Lower leg skin (tissue), 4 donors: ENCODE data around the gene GPRC5B. TPM values are rescaled to one million over a fixed set of nuclear protein-coding genes. Genes with fewer than 3 reads are reported as not detected.

ENCODE experiments used
- DNase-seq, 2 donors: peaks; one replicate each; pipeline ENCODE4 v3.0.0-alpha.2; 2019; ENCODE audit warnings: low spot score in 2 of 2
- H3K4me3 ChIP-seq: fragments of 200-600 bp; sonication (generic); 2 replicates; pipeline ENCODE4 v1.5.1; 2017; ENCODE audit warnings: mild to moderate bottlenecking, low read depth; ENCODE audit not compliant: poor library complexity, severe bottlenecking
- CTCF ChIP-seq, 3 donors: fragments of 450-650 bp; IDR thresholded peaks; one replicate each; pipeline ENCODE4 v1.5.1; 2016; ENCODE audit warnings: antibody characterized with exemption in 3 of 3, mild to moderate bottlenecking in 3 of 3, moderate library complexity in 2 of 3
- POLR2A ChIP-seq, 2 donors: fragments of 450-650 bp; IDR thresholded peaks; one replicate each; pipeline ENCODE4 v1.6.1; 2016 to 2017; ENCODE audit warnings: antibody characterized with exemption in 2 of 2, mild to moderate bottlenecking in 1 of 2, moderate library complexity in 1 of 2
- WGBS, 2 donors: methylation state at CpG; one replicate each; pipeline ENCODE4 v1.1.5; 2018; 5-methylcytosine and 5-hydroxymethylcytosine counted together
- intact Hi-C: fragments of 100-400 bp; cut with DNase I; formaldehyde crosslinking; loops from one replicate; pipeline ENCODE4 v1.15.0; 2023; ENCODE audit warnings: low total_unique reads
- total RNA-seq, 4 donors: library from RNA; depleted of rRNA; stranded (reverse); fragments of >200 nt; gene quantifications; one replicate each; pipeline ENCODE4 v1.1.0, GENCODE V29; 2016

The GPRC5B gene
- total RNA-seq, 4 donors from 2014 or later = 5.0 to 16.6 (median 9.5) TPM

GRCh38 chr16:19912455-19913339, 28.0 kb upstream of the GPRC5B start:
- WGBS, 2 donors = 73 to 77% methylated on average over 22 of the region's 22 CpGs
- TF ChIP-seq POLR2A (IDR thresholded peaks at IDR 0.05) (no peak), CTCF (IDR thresholded peaks at IDR 0.05) (no peak)
- no peak overlapping the region for H3K4me3 ChIP-seq
- intact Hi-C loops = loop anchor here (10.0 kb wide), 1 partner anchor 382 kb away; no protein-coding TSS in a partner anchor
- no peak for DNase-seq

- 49 to 61% methylated on average over 8 of the region's 8 CpGs for WGBS, 2 donors
- no peak overlapping the region for H3K4me3 ChIP-seq
- no peak for TF ChIP-seq POLR2A (IDR thresholded peaks at IDR 0.05)
- TF ChIP-seq CTCF (IDR thresholded peaks at IDR 0.05) = no peak
- intact Hi-C loops = loop anchor here (10.0 kb wide), 1 partner anchor 383 kb away; no protein-coding TSS in a partner anchor
- no peak for DNase-seq
Measured at GRCh38 chr16:19911747-19912454, 27.3 kb upstream of the GPRC5B start.

- no peak overlapping the region for H3K4me3 ChIP-seq
- 77 to 81% methylated on average over 2 of the region's 2 CpGs for WGBS, 2 donors
- TF ChIP-seq CTCF (IDR thresholded peaks at IDR 0.05) = no peak
- intact Hi-C loops = loop anchor here (10.0 kb wide), 1 partner anchor 384 kb away; no protein-coding TSS in a partner anchor
- DNase-seq = no peak
Measured at GRCh38 chr16:19911204-19911603, 26.6 kb upstream of the GPRC5B start.

GRCh38 chr16:19909750-19910322, 25.2 kb upstream of the GPRC5B start:
- WGBS, 2 donors = 64 to 68% methylated on average over 2 of the region's 2 CpGs

GRCh38 chr16:19908921-19909320, 24.3 kb upstream of the GPRC5B start:
- no peak for DNase-seq
- intact Hi-C loops = no loop called here
- WGBS, 2 donors = 74 to 75% methylated on average over 1 of the region's 1 CpG
- no peak overlapping the region for H3K4me3 ChIP-seq
- no peak for TF ChIP-seq POLR2A (IDR thresholded peaks at IDR 0.05)
- no peak for TF ChIP-seq CTCF (IDR thresholded peaks at IDR 0.05)

More at GRCh38 chr16:19909750-19910322, 25.2 kb upstream of the GPRC5B start:
- no peak for TF ChIP-seq CTCF (IDR thresholded peaks at IDR 0.05)
- no peak for TF ChIP-seq POLR2A (IDR thresholded peaks at IDR 0.05)
- intact Hi-C loops = loop anchor here (10.0 kb wide), 1 partner anchor 385 kb away; no protein-coding TSS in a partner anchor
- no peak overlapping the region for H3K4me3 ChIP-seq
- DNase-seq = no peak
